Mesenchymal stem cell (in vitro differentiated cells and primary cell): ENCODE data around the gene SYNJ2.

Experiments
- DNase-seq: peaks from one replicate; pipeline ENCODE4 v3.0.0-alpha.2; 2013
- H2AFZ ChIP-seq: one replicate; pipeline ENCODE4 v1.6.1; 2013; ENCODE audit warnings: low read depth, mild to moderate bottlenecking, control low read depth, inconsistent platforms, low read length, moderate library complexity
- H2AK5ac ChIP-seq: 2 replicates; pipeline ENCODE4 v1.6.1; 2013; ENCODE audit warnings: low read length, moderate library complexity, mild to moderate bottlenecking, inconsistent platforms; ENCODE audit not compliant: severe bottlenecking
- H2BK120ac ChIP-seq: one replicate; pipeline ENCODE4 v1.6.1; 2013; ENCODE audit warnings: low read depth, mild to moderate bottlenecking, inconsistent platforms, low read length, moderate library complexity
- H2BK12ac ChIP-seq, 2 experiments: one replicate each; pipeline ENCODE4 v1.6.1; 2013; ENCODE audit warnings: inconsistent platforms in 2 of 2, low read length in 2 of 2, mild to moderate bottlenecking in 2 of 2, moderate library complexity in 2 of 2, control low read depth in 1 of 2
- H2BK15ac ChIP-seq: one replicate; pipeline ENCODE4 v1.6.1; 2013; ENCODE audit warnings: mild to moderate bottlenecking, low read depth, inconsistent platforms; ENCODE audit not compliant: poor library complexity, severe bottlenecking
- H2BK5ac ChIP-seq: 2 replicates; pipeline ENCODE4 v1.6.1; 2013; ENCODE audit warnings: low read depth, mild to moderate bottlenecking, low read length, control low read depth, inconsistent platforms; ENCODE audit not compliant: poor library complexity, severe bottlenecking
- H3K14ac ChIP-seq, 2 experiments: one replicate each; pipeline ENCODE4 v1.6.1; 2013; ENCODE audit warnings: inconsistent platforms in 2 of 2, low read length in 2 of 2, control low read depth in 1 of 2, mild to moderate bottlenecking in 1 of 2, moderate library complexity in 1 of 2
- H3K18ac ChIP-seq, 2 experiments: one replicate each; pipeline ENCODE4 v1.6.1; 2013; ENCODE audit warnings: inconsistent platforms in 2 of 2, low read length in 2 of 2, control low read depth in 1 of 2, low read depth in 1 of 2, mild to moderate bottlenecking in 1 of 2
- H3K23ac ChIP-seq, 2 experiments: one replicate each; pipeline ENCODE4 v1.6.1; 2013; ENCODE audit warnings: inconsistent platforms in 2 of 2, low read length in 2 of 2, mild to moderate bottlenecking in 2 of 2, moderate library complexity in 2 of 2, control low read depth in 1 of 2
- H3K27ac ChIP-seq: 2 replicates; pipeline ENCODE4 v1.5.1; 2013; ENCODE audit warnings: mild to moderate bottlenecking, moderate library complexity, low read length, control low read depth, inconsistent platforms; ENCODE audit not compliant: poor library complexity, severe bottlenecking
- H3K27me3 ChIP-seq, 2 experiments: 2 replicates each; pipeline versions ENCODE4 v1.6.1 to v1.7.0; 2013; ENCODE audit warnings: low read length in 2 of 2, mild to moderate bottlenecking in 2 of 2, moderate library complexity in 2 of 2, control low read depth in 1 of 2, inconsistent platforms in 1 of 2; ENCODE audit not compliant: control insufficient read depth in 1 of 2, insufficient read depth in 1 of 2
- H3K36me3 ChIP-seq, 2 experiments: 2 replicates each; pipeline versions ENCODE4 v1.6.1 to v1.7.0; 2013; ENCODE audit warnings: low read length in 2 of 2, control low read depth in 1 of 2, inconsistent platforms in 1 of 2, low read depth in 1 of 2, mild to moderate bottlenecking in 1 of 2; ENCODE audit not compliant: insufficient read depth in 2 of 2, control insufficient read depth in 1 of 2
- H3K4ac ChIP-seq, 2 experiments: one replicate each; pipeline ENCODE4 v1.6.1; 2013; ENCODE audit warnings: inconsistent platforms in 2 of 2, low read length in 2 of 2, mild to moderate bottlenecking in 2 of 2, moderate library complexity in 2 of 2, control low read depth in 1 of 2, low read depth in 1 of 2
- H3K4me1 ChIP-seq: 2 replicates; pipeline ENCODE4 v1.6.1; 2013; ENCODE audit warnings: low read depth, low read length, control low read depth; ENCODE audit not compliant: control insufficient read depth, insufficient read depth
- H3K4me2 ChIP-seq: 2 replicates; pipeline ENCODE4 v1.6.1; 2013; ENCODE audit warnings: low read length, mild to moderate bottlenecking, inconsistent platforms; ENCODE audit not compliant: poor library complexity, severe bottlenecking
- H3K4me3 ChIP-seq, 2 experiments: 2 replicates each; pipeline versions ENCODE4 v1.5.1 to v1.7.0; 2013; ENCODE audit warnings: low read length in 2 of 2, mild to moderate bottlenecking in 2 of 2, control low read depth in 1 of 2, low read depth in 1 of 2; ENCODE audit not compliant: insufficient read depth in 1 of 2
- H3K79me1 ChIP-seq: replicated peaks from 2 replicates; pipeline ENCODE4 v1.6.1; 2013; ENCODE audit warnings: mild to moderate bottlenecking, control low read depth, low read length, inconsistent platforms; ENCODE audit not compliant: poor library complexity, severe bottlenecking
- H3K9ac ChIP-seq: 2 replicates; pipeline ENCODE4 v1.7.0; 2013; ENCODE audit warnings: mild to moderate bottlenecking, low read length, moderate library complexity
- H3K9me3 ChIP-seq: 2 replicates; pipeline ENCODE4 v1.7.0; 2013; ENCODE audit warnings: mild to moderate bottlenecking, low read length; ENCODE audit not compliant: control insufficient read depth
- H4K8ac ChIP-seq: one replicate; pipeline ENCODE4 v1.6.1; 2013; ENCODE audit warnings: inconsistent platforms, mild to moderate bottlenecking, low read length, moderate library complexity
- H4K91ac ChIP-seq: one replicate; pipeline ENCODE4 v1.6.1; 2013; ENCODE audit warnings: mild to moderate bottlenecking, low read length, inconsistent platforms
- WGBS: methylation state at CpG from one replicate; pipeline ENCODE4 v1.1.7; 2013; ENCODE audit warnings: mixed read lengths; 5-methylcytosine and 5-hydroxymethylcytosine counted together

Gene SYNJ2

DNA sequence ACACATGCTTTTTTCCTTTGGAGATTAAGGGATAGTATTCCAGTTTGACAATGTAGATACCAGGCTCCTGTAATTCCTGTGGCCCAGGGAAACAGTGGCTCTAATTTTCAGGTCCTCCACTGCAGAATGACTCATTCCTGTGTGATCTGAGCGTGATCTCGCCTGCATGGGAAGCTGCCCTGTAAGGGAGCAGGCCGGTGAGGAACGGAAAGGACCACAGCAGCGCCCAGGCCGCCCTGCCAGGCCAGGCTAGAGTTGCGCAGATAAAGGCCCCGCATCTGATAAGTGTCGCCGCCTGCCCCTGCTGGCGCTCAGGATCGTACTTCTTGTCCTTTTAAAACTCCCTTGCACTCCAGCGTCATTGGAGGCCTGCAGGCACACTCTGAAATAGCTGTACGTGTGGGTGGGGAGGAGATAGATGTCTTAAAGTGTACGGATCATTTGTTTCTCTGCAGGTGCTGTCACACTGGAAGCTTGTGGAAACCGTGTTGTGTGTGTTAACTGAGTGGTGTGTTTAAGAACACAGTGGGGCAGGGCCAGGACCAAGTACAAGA, 60.7 kb downstream of the SYNJ2 start:
- peaks cover 20% of the 10 kb centered on the region for H3K79me1 ChIP-seq
- peak overlapping the region; percentile 40 for H2AK5ac ChIP-seq
- H4K91ac ChIP-seq: peak overlapping the region; percentile 32
- no peak overlapping the region for H3K23ac ChIP-seq
- no peaks in the 10 kb centered on the region for H3K9me3 ChIP-seq
- peak overlapping the region; percentile 36 for H2BK120ac ChIP-seq
- peak overlapping the region; percentile 98 for H3K27ac ChIP-seq
- no peak overlapping the region for H2AFZ ChIP-seq
- no peak overlapping the region for H3K4me2 ChIP-seq
- H4K8ac ChIP-seq: peak overlapping the region; percentile 33
- no peak overlapping the region for H2BK15ac ChIP-seq
- peak overlapping the region; percentile 65 to 81 for H3K18ac ChIP-seq
- H3K14ac ChIP-seq: no peak overlapping the region
- H3K9ac ChIP-seq: peak overlapping the region; percentile 47
- H3K4ac ChIP-seq: peak overlapping the region; percentile 37 to 85
- peak overlapping the region; percentile 41 to 59 for H2BK12ac ChIP-seq
- 28% methylated on average over 16 of the region's 16 CpGs for WGBS
- no peaks in the 10 kb centered on the region for H3K27me3 ChIP-seq
- no peak overlapping the region for H3K4me3 ChIP-seq
- peaks cover 46 to 64% of the 10 kb centered on the region in 2 experiments for H3K36me3 ChIP-seq
- no peak overlapping the region for H2BK5ac ChIP-seq
- peak; percentile 94 for DNase-seq
- peaks cover 58% of the 10 kb centered on the region for H3K4me1 ChIP-seq

DNA sequence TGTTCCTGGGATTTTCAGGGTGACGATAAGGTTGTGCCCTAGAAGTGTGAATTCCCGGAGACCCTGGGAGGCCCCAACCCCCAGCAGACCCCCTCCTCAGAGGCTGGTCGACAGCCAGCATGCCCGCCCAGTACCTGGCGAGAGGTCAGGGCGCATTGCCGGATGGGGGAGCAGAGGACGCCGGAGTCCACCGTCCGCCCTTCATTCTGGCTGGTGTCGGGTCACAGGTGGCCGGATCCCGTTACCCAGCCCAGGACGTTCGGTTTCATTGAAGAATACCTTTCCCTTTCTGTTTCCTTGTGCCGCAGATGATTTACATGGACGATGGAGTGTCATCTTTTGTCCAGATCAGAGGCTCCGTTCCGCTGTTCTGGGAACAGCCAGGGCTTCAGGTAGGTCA, 61.3 kb downstream of the SYNJ2 start:
- H2BK120ac ChIP-seq: peak overlapping the region; percentile 81
- WGBS: 98% methylated on average over 20 of the region's 20 CpGs

DNA sequence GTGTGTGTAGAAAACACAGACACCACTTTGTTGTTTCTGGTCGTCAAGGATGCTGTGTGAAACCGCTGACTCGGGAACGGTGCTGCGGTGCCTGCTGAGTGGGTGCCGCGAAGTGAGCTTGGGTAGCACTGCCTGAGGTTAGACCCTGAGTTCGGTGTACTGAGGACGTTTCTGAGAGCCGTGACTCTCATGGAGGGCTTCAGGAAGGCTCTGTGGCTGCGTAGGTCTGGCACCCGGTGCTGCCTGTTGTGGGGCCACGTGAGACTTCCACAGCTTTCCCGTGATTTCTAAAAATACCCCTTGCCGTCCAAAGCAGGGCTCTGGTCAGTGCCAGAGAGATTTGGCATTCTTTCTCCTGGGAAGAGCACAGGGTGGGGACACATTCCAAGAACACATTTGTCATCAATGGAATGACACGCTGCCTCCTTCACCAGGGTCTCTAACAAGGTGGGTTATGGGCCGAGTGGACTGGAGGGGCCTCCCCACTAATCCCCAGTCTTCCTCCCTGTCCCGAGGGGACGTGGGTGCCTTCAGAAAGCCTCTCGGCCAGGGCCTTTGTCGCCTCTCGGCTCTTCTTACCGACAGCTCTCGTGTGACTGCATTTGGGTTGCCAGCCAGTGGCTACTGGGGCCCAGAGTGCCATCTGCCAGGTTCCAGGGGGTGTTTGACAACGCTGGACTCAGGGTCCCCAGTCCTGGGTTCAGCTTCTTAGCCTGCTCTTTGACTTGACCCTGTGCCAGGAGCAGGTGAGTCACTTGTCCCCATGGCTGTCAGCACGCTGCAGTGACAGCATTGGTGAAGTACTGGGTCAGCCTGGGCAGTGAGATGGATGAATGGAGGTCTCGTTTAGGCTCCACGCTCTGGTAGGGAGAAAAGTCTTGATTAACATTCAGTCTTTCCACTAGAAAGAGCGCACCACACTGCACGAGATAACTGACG, 62.2 kb downstream of the SYNJ2 start:
- H3K9ac ChIP-seq: no peak overlapping the region
- H3K9me3 ChIP-seq: no peaks in the 10 kb centered on the region
- peak overlapping the region; percentile 52 to 79 for H3K18ac ChIP-seq
- peak overlapping the region in 1 of 2 experiments; percentile 76 for H3K14ac ChIP-seq
- no peak overlapping the region for H2AFZ ChIP-seq
- no peak overlapping the region for H2BK120ac ChIP-seq
- H3K4me1 ChIP-seq: peaks cover 51% of the 10 kb centered on the region
- H3K4me3 ChIP-seq: peak overlapping the region in 1 of 2 experiments; percentile 17
- no peak overlapping the region for H3K4me2 ChIP-seq
- no peak overlapping the region for H2BK5ac ChIP-seq
- H3K27me3 ChIP-seq: no peaks in the 10 kb centered on the region
- H3K4ac ChIP-seq: peak overlapping the region in 1 of 2 experiments; percentile 24
- peaks cover 45 to 62% of the 10 kb centered on the region in 2 experiments for H3K36me3 ChIP-seq
- peak overlapping the region; percentile 23 to 31 for H2BK12ac ChIP-seq
- no peak for DNase-seq
- H2AK5ac ChIP-seq: peak overlapping the region; percentile 40
- peak overlapping the region; percentile 64 for H4K8ac ChIP-seq
- peaks cover 30% of the 10 kb centered on the region for H3K79me1 ChIP-seq
- no peak overlapping the region for H3K23ac ChIP-seq
- peak overlapping the region; percentile 77 for H4K91ac ChIP-seq
- peak overlapping the region; percentile 98 for H3K27ac ChIP-seq
- WGBS: 93% methylated on average over 29 of the region's 31 CpGs
- H2BK15ac ChIP-seq: peak overlapping the region; percentile 8

More for the DNA sequence above, 61.3 kb downstream of the SYNJ2 start:
- H3K4me2 ChIP-seq: no peak overlapping the region
- H2BK5ac ChIP-seq: no peak overlapping the region
- no peak overlapping the region for H3K23ac ChIP-seq
- H2AFZ ChIP-seq: no peak overlapping the region
- H2BK12ac ChIP-seq: peak overlapping the region; percentile 29 to 47
- H2AK5ac ChIP-seq: peak overlapping the region; percentile 40
- peak overlapping the region; percentile 25 to 79 for H3K18ac ChIP-seq
- H3K4me1 ChIP-seq: peaks cover 55% of the 10 kb centered on the region
- H2BK15ac ChIP-seq: no peak overlapping the region
- H3K79me1 ChIP-seq: peaks cover 23% of the 10 kb centered on the region
- H3K9ac ChIP-seq: peak overlapping the region; percentile 47
- H3K4me3 ChIP-seq: no peak overlapping the region
- H4K91ac ChIP-seq: peak overlapping the region; percentile 93
- H3K9me3 ChIP-seq: no peaks in the 10 kb centered on the region
- H3K14ac ChIP-seq: peak overlapping the region in 1 of 2 experiments; percentile 46
- peak overlapping the region in 1 of 2 experiments; percentile 57 for H3K4ac ChIP-seq
- DNase-seq: no peak
- H4K8ac ChIP-seq: peak overlapping the region; percentile 53
- no peaks in the 10 kb centered on the region for H3K27me3 ChIP-seq
- peaks cover 44 to 63% of the 10 kb centered on the region in 2 experiments for H3K36me3 ChIP-seq
- H3K27ac ChIP-seq: peak overlapping the region; percentile 98

DNA sequence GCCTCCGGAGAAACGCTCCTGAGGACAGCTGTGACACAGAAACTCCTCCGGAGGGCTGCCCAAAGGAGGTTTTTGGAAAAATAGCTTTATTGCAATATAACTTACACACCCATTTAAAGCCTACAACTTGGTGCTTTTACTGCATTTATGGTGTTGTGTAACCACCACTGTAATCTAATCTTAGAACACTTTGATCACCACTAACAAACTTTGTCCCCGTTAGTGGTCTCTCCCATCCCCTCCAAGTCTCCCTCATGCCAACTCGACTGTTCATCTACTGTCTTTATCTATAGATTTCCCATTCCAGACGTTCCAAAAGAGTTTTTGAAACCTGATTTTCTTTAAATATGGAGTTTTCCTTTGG, 62.8 kb downstream of the SYNJ2 start:
- DNase-seq: no peak
- no peaks in the 10 kb centered on the region for H3K9me3 ChIP-seq
- H2BK120ac ChIP-seq: no peak overlapping the region

More for the DNA sequence above, 62.8 kb downstream of the SYNJ2 start:
- no peak overlapping the region for H3K4me3 ChIP-seq
- no peak overlapping the region for H2AFZ ChIP-seq
- H3K23ac ChIP-seq: no peak overlapping the region
- no peak overlapping the region for H3K14ac ChIP-seq
- H3K27ac ChIP-seq: no peak overlapping the region
- WGBS: 83% methylated on average over 3 of the region's 6 CpGs
- no peak overlapping the region for H4K91ac ChIP-seq
- no peak overlapping the region for H2BK15ac ChIP-seq
- no peak overlapping the region for H4K8ac ChIP-seq
- no peak overlapping the region for H3K4me2 ChIP-seq
- no peak overlapping the region for H3K18ac ChIP-seq
- no peak overlapping the region for H2AK5ac ChIP-seq
- H3K79me1 ChIP-seq: peaks cover 36% of the 10 kb centered on the region
- H3K4me1 ChIP-seq: peaks cover 48% of the 10 kb centered on the region
- H3K9ac ChIP-seq: no peak overlapping the region
- H2BK5ac ChIP-seq: no peak overlapping the region
- H3K36me3 ChIP-seq: peaks cover 51 to 62% of the 10 kb centered on the region in 2 experiments
- H3K27me3 ChIP-seq: no peaks in the 10 kb centered on the region
- no peak overlapping the region for H3K4ac ChIP-seq
- H2BK12ac ChIP-seq: no peak overlapping the region
